ENCODE results near the gene CERS4.
A peak's percentile ranks its signal among the peaks of the same experiment; 100 is the strongest.
"Not testable (repeated sequence)": the region's sequence is repeated elsewhere in the genome, so short reads cannot be mapped to it uniquely, and the experiment has no call there.

CERS4 gene

DNA sequence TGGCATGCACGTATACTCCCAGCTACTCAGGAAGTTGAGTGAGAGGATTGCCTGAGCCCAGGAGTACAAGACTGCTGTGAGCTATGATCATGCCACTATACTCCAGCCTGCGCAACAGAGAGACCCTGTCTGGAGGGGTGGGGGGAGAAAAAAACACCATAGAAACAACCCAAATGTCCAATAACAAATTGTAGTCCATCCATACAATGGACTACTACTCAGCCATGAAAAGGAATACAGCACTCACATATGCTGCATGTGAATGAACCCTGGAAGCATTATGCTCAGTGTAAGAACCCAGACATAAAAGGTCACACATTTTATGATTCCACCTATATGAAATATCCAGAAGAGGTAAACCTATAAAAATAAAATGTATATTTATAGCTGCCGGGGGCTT, 56.7 kb downstream of the CERS4 start:
- no peak for DNase-seq (ENCODE audit: low read depth)

DNA sequence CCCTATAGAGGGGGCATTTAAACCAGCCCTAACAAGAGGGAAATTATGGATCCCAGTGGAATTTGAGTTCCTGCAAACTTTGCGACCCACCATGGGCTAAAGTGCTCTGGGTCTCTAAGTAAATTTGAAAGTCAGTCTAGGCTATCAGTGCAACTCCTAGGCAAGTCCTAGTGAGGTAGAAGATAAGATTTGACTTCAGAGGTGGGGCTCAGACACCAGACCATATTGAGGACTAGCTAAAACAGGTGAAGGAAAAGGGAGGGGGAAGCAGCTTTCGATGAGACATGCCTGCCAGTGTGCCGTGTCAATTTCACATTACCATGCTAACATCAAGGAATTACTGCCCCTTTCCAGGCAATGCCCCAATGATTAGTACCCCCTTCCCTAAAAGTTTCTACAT, 60.6 kb downstream of the CERS4 start:
- no peak for DNase-seq (ENCODE audit: low read depth)

DNA sequence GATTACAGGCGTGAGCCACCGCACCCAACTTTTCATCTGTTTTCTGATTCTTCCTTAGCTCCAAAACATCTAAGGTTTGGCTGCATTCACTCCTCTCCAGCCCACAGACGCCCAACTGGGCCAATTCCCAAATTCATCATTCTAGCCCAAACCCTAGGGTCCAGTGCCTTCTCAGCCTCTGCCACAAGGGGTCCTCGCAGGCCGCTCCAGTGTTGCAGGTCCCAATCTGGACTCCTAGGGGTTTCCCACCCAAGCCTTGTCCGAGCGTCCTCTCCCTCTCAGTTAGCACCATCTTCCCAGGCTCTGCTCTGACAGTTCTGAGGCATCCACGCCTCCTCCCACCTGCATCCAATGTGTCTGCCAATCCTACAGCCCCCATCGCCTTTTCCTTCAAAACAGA, 67.3 kb downstream of the CERS4 start:
- DNase-seq (ENCODE audit: low read depth), result not testable (repeated sequence)

- not testable (repeated sequence) for DNase-seq (ENCODE audit: low read depth)
Observed at GRCh38 chr19:8291337-8291736, 82.2 kb downstream of the CERS4 start.

GRCh38 chr19:8302357-8302691, 93.2 kb downstream of the CERS4 start:
- no peak for DNase-seq (ENCODE audit: low read depth)

GRCh38 chr19:8302734-8303133, 93.6 kb downstream of the CERS4 start:
- DNase-seq (ENCODE audit: low read depth), result no peak

DNA sequence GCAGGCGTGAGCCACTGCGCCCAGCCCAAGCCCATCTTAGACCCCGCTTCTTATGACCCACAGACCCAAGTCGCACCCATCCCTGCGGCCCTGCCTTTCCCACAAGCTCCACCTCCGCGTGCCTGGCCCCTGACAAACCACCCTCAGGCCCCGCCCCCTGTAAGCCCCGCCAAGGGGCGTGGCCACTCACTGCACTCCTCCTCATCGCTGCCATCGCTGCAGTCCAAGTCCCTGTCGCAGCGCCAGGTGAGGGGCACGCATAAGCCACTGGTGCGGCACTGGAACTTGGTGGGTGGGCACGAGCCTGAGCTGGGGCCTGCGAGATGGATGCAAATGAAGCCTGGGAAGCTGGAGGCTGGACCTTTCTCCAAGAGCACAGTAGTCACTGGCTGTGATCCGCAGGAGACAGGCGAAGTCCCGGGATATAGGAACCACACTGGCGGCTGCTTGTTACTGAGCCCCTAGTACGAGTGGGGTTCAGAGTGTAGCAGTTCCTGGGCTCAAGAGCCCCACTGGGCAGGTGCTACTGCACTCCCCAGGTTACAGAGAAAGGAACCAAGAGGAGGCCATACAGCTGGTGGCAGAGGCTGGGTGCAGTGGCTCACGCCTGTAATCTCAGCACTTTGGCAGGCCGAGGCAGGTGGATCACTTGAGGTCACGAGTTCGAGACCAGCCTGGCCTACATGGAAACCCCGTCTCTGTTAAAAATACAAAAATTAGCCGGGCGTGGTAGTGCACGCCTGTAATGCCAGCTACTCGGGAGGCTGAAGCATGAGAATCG, 95.9 kb downstream of the CERS4 start:
- DNase-seq (ENCODE audit: low read depth), result no peak

- no peak for DNase-seq (ENCODE audit: low read depth)
Observed at GRCh38 chr19:8305798-8306197, 96.6 kb downstream of the CERS4 start.

DNA sequence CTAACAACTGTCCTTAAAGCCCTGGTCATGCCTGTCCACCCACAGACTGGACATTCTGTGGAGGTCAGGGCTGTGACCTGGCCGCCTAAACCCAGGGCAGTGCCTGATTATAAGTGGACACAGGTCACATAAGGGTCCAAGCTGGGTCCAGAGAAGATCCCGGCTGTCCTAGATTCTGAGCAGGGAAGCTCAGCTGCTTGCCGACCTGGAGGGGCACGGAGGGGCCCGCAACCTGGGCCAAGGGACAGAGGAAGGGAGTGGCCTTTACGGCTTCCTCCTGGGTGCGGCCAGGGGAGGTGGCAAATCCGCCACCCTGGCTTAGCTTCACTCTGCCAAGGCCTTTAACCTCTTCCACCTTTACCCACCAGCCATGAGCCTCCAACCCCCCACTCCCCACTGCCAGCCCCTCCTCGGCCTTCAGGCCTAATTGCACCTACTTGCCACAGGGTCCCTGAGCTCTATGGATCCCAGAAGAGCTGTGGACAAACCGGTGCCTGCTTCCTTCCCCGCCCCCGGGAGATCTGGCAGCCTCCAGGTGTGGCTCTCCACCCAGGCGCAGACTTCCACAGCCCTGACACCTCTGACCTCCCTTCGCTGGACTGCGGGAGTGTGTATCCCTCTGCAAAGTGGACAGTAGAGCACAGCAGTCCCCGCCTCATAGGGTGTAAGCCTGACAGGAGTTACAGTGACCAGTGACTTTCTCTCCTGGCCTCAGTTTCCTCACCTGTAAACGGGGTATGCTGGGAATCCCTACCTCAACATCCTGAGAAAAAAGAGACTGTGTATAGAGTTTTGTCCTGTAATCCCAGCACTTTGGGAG, 97.3 kb downstream of the CERS4 start:
- no peak for DNase-seq (ENCODE audit: low read depth)

- no peak for DNase-seq (ENCODE audit: low read depth)
Observed at GRCh38 chr19:8307400-8307964, 98.3 kb downstream of the CERS4 start.

GRCh38 chr19:8307965-8308866, 99.0 kb downstream of the CERS4 start, which contains the start of gene CD320:
CD320 (minus strand) TSS chr19:8308358; CDS start chr19:8308290, 68 bp downstream.
- DNase-seq (ENCODE audit: low read depth), result peak; percentile 69

- DNase-seq (ENCODE audit: low read depth), result no peak
Observed at GRCh38 chr19:8308891-8309291, 99.7 kb downstream of the CERS4 start.

DNA sequence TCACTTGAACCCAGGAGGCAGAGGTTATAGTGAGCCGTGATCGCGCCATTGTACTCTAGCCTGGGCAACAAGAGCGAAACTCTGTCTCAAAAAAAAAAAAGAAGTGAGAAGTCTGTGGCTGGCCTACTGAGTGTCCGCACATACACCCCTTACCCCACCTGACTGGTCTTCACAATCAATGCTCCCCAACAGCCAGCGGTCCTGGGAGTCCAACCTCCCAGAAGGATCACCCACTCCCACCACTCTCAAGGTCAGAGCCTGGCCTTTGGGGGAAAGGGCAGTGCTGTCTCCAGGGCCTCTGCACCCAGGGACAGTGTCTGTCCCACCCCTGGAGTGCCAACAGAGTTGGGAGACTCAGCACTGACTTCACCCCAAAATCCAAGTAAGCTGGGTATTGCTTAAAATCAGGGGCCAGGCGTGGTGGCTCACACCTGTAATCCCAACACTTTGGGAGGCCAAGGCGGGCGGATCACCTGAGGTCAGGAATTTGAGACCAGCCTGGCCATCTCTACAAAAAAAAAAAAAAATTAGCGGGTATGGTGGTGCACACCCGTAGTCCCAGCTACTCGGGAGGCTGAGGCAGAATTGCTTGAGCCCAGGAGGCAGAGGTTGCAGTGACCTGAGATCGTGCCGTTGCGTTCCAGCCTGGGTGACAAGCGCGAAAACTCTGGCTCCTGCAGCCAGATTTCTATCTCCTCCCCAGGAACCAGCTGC, 101.3 kb downstream of the CERS4 start:
- no peak for DNase-seq (ENCODE audit: low read depth)

DNA sequence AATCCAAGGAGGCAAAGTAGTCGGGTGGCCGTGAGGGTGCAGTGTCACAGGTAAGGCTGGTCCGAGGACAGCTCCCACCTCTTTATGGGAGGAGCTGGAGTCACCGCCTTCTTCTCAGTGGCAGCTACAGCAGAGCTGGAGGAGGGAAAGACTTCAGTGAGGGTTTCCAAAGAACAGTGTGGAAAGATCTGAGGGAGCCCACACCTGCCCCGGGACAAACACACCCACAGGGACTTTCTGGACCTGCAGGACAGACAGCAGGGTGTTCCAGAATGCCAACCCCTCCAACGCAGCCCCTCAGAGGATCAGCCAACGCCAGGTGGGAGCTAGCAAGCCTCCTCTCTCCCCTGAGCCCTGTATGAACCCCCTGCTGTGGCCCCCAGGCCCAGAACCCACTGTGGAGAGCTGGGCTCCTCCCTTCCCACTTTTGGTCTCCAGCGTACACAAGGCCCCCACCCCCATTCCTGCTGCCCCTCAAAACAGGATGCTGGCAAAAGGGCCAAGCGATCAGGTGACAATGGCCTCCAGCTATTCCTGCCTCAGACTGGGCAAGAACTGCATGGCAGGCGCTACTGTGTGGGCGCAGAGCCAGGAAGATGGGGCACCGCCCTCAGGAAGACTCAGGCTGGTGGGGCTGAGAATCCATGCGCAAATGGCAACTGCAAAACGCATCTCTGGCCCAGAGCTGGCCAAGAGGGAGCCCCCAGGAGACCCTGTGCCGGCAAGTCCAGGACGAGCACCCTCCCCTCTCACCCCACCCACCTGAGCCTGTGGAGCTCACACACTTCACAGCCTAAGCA, 102.5 kb downstream of the CERS4 start:
- no peak for DNase-seq (ENCODE audit: low read depth)

Data from stimulated activated CD8-positive, alpha-beta memory T cell treated with anti-CD3 and anti-CD28 coated beads, Interleukin-12 subunit alpha, Interleukin-12 subunit beta, amount 100 ng/mL, for 1 hour (primary cell).